ENCODE data around the gene RAD51B. TPM values are rescaled to one million over a fixed set of nuclear protein-coding genes. Genes with fewer than 3 reads are reported as not detected.

RAD51B gene
- total and polyA plus RNA-seq, 2 experiments from 2014 or later = 10.1 to 18.0 TPM

GRCh38 chr14:68690089-68690958 lies 870.7 kb downstream of the RAD51B start:
- H2AFZ ChIP-seq = no peak overlapping the region
- no peaks in the 10 kb centered on the region for H3K27me3 ChIP-seq
- WGBS (ENCODE audit: low lambda C conversion rate, missing lambda C conversion rate) = 82% methylated on average over 13 of the region's 13 CpGs
- H3K36me3 ChIP-seq (replicated peaks; ENCODE audit: insufficient read depth, low read depth) = no peaks in the 10 kb centered on the region
- peaks cover 2% of the 10 kb centered on the region for H3K79me2 ChIP-seq
- H3K9me2 ChIP-seq (replicated peaks; ENCODE audit: insufficient read depth) = no peaks in the 10 kb centered on the region
- TF ChIP-seq EZH2 (IDR thresholded peaks at IDR 0.05; ENCODE audit: borderline replicate concordance) (no peak), CTCF (IDR thresholded peaks at IDR 0.05; ENCODE audit: poor library complexity) (no peak), EZH2phosphoT487 (IDR thresholded peaks at IDR 0.05; ENCODE audit: low read depth, severe bottlenecking, unreplicated experiment) (no peak)
- peak overlapping the region; percentile 82 for H3K27ac ChIP-seq
- DNase-seq (ENCODE audit: low spot score) = no peak
- no peaks in the 10 kb centered on the region for H3K9me3 ChIP-seq (ENCODE audit: low read depth)
- no peak overlapping the region for H3K4me3 ChIP-seq
- H3K4me1 ChIP-seq (ENCODE audit: insufficient read depth) = peaks cover 30% of the 10 kb centered on the region
- H3K4me2 ChIP-seq = no peak overlapping the region
- H4K20me1 ChIP-seq (ENCODE audit: insufficient read depth, poor library complexity, severe bottlenecking) = no peaks in the 10 kb centered on the region

GRCh38 chr14:68691031-68691791 lies 871.6 kb downstream of the RAD51B start:
- Histone ChIP-seq H2AFZ (no peak overlapping the region), H3K36me3 (replicated peaks; ENCODE audit: insufficient read depth, low read depth) (no peaks in the 10 kb centered on the region), H3K27ac (no peak overlapping the region), H3K79me2 (peaks cover 2% of the 10 kb centered on the region), H3K4me2 (no peak overlapping the region), H3K4me3 (no peak overlapping the region), H3K9me2 (replicated peaks; ENCODE audit: insufficient read depth) (no peaks in the 10 kb centered on the region), H4K20me1 (ENCODE audit: insufficient read depth, poor library complexity, severe bottlenecking) (no peaks in the 10 kb centered on the region), H3K9me3 (ENCODE audit: low read depth) (no peaks in the 10 kb centered on the region), H3K4me1 (ENCODE audit: insufficient read depth) (peaks cover 23% of the 10 kb centered on the region), H3K27me3 (no peaks in the 10 kb centered on the region)
- 67% methylated on average over 24 of the region's 24 CpGs for WGBS (ENCODE audit: low lambda C conversion rate, missing lambda C conversion rate)
- TF ChIP-seq CTCF (IDR thresholded peaks at IDR 0.05; ENCODE audit: poor library complexity) (no peak), EZH2 (IDR thresholded peaks at IDR 0.05; ENCODE audit: borderline replicate concordance) (no peak), EZH2phosphoT487 (IDR thresholded peaks at IDR 0.05; ENCODE audit: low read depth, severe bottlenecking, unreplicated experiment) (no peak)
- DNase-seq (ENCODE audit: low spot score) = no peak

- no peaks in the 10 kb centered on the region for H3K27me3 ChIP-seq
- no peak overlapping the region for H2AFZ ChIP-seq
- no peaks in the 10 kb centered on the region for H3K79me2 ChIP-seq
- peaks cover 18% of the 10 kb centered on the region for H3K4me1 ChIP-seq (ENCODE audit: insufficient read depth)
- no peak overlapping the region for H3K4me2 ChIP-seq
- TF ChIP-seq EZH2phosphoT487 (IDR thresholded peaks at IDR 0.05; ENCODE audit: low read depth, severe bottlenecking, unreplicated experiment) (no peak), EZH2 (IDR thresholded peaks at IDR 0.05; ENCODE audit: borderline replicate concordance) (no peak)
- no peaks in the 10 kb centered on the region for H3K36me3 ChIP-seq (replicated peaks; ENCODE audit: insufficient read depth, low read depth)
- no peaks in the 10 kb centered on the region for H4K20me1 ChIP-seq (ENCODE audit: insufficient read depth, poor library complexity, severe bottlenecking)
- no peak overlapping the region for H3K27ac ChIP-seq
- no peak for DNase-seq (ENCODE audit: low spot score)
- 68% methylated on average over 3 of the region's 3 CpGs for WGBS (ENCODE audit: low lambda C conversion rate, missing lambda C conversion rate)
- no peaks in the 10 kb centered on the region for H3K9me3 ChIP-seq (ENCODE audit: low read depth)
- no peak overlapping the region for H3K4me3 ChIP-seq
- H3K9me2 ChIP-seq (replicated peaks; ENCODE audit: insufficient read depth) = no peaks in the 10 kb centered on the region
Measured at GRCh38 chr14:68691792-68692118, 872.2 kb downstream of the RAD51B start.

GRCh38 chr14:68692216-68692615 lies 872.6 kb downstream of the RAD51B start:
- DNase-seq (ENCODE audit: low spot score) = no peak
- H3K4me1 ChIP-seq (ENCODE audit: insufficient read depth) = peaks cover 17% of the 10 kb centered on the region
- H3K36me3 ChIP-seq (replicated peaks; ENCODE audit: insufficient read depth, low read depth) = no peaks in the 10 kb centered on the region
- no peak overlapping the region for H3K27ac ChIP-seq
- WGBS (ENCODE audit: low lambda C conversion rate, missing lambda C conversion rate) = 86% methylated on average over 8 of the region's 8 CpGs
- H3K9me3 ChIP-seq (ENCODE audit: low read depth) = no peaks in the 10 kb centered on the region
- TF ChIP-seq CTCF (IDR thresholded peaks at IDR 0.05; ENCODE audit: poor library complexity) (no peak), EZH2 (IDR thresholded peaks at IDR 0.05; ENCODE audit: borderline replicate concordance) (no peak)
- no peaks in the 10 kb centered on the region for H4K20me1 ChIP-seq (ENCODE audit: insufficient read depth, poor library complexity, severe bottlenecking)
- no peak overlapping the region for H2AFZ ChIP-seq
- H3K4me3 ChIP-seq = no peak overlapping the region
- H3K4me2 ChIP-seq = no peak overlapping the region
- H3K9me2 ChIP-seq (replicated peaks; ENCODE audit: insufficient read depth) = no peaks in the 10 kb centered on the region
- H3K27me3 ChIP-seq = no peaks in the 10 kb centered on the region
- H3K79me2 ChIP-seq = no peaks in the 10 kb centered on the region

Data from hepatocyte (in vitro differentiated cells).